NT2/D1 (cell line): ENCODE measurements around the gene AHRR.

Experiments used
- SUZ12 ChIP-seq: IDR thresholded peaks from 2 replicates; pipeline ENCODE4 v1.6.1; 2011; ENCODE audit not compliant: insufficient read length, insufficient read depth; ENCODE audit errors: extremely low read depth
- YY1 ChIP-seq: IDR thresholded peaks from 2 replicates; pipeline ENCODE4 v1.6.1; 2011; ENCODE audit not compliant: insufficient read length, insufficient read depth
- ZNF274 ChIP-seq: IDR thresholded peaks from 2 replicates; pipeline ENCODE4 v1.6.1; 2011; ENCODE audit warnings: mild to moderate bottlenecking, low read depth, low read length

DNA sequence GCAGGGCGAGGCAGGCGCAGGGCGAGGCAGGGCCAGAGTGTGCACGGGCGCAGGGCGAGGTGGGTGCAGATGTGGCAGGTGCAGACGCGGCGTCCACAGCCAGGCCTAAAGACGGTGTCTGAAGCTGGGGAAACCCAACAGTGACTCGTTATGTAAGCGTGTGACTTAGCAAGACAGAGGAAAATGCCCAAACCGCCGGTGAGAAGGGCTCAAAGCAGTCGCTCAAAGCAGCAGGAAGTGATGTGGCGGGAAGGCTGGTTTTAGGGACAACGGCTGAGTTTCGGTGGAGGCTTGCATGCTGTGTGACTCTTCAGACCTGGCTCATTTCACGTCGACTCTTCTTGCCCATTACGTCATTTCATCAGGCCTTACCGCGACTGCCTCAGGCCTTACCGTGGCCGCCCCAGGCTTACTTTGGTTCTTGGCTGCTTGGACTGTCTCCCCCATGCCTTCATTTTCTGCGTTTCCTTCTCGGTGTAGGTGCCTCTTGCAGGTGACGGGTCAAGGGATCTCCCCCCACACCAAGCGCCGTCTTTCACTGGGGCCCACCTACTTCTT lies 71.0 kb downstream of the AHRR start:
- TF ChIP-seq YY1 (no peak), ZNF274 (no peak), SUZ12 (no peak)
